Cardiac fibroblast (primary cell): Measurements from ENCODE around the gene RLIM.

Experiments used
- DNase-seq, 2 donors: peaks; one replicate each; pipeline versions ENCODE4 v3.0.0 to v3.0.0-alpha.2; 2010; ENCODE audit warnings: low read depth in 2 of 2
- H3K4me3 ChIP-seq, 2 donors: replicated peaks in 1 of 2; 1 replicate in 1 of 2; 2 replicates in 1 of 2; pipeline ENCODE4 v1.5.1; 2011; ENCODE audit warnings: low read depth in 2 of 2, low read length in 2 of 2, mild to moderate bottlenecking in 2 of 2, moderate library complexity in 1 of 2
- CTCF ChIP-seq: IDR thresholded peaks from one replicate; pipeline ENCODE4 v1.5.1; 2011; ENCODE audit warnings: low read depth, mild to moderate bottlenecking, low read length, inconsistent platforms

The RLIM gene

GRCh38 chrX:74557378-74557777 is 57.0 kb downstream of the RLIM start:
- no peak for TF ChIP-seq CTCF

GRCh38 chrX:74551934-74552333 is 62.5 kb downstream of the RLIM start:
- DNase-seq, result no peak
- no peak overlapping the region for H3K4me3 ChIP-seq
- TF ChIP-seq CTCF, result no peak

More at GRCh38 chrX:74557378-74557777, 57.0 kb downstream of the RLIM start:
- no peak for DNase-seq
- no peak overlapping the region for H3K4me3 ChIP-seq

GRCh38 chrX:74550295-74550802 is 64.1 kb downstream of the RLIM start:
- TF ChIP-seq CTCF, result peak; percentile 84
- peak; percentile 76 to 81 for DNase-seq
- H3K4me3 ChIP-seq, result peak overlapping the region in 1 of 2 donors; percentile 10

GRCh38 chrX:74546984-74547383 is 67.4 kb downstream of the RLIM start:
- no peak overlapping the region for H3K4me3 ChIP-seq
- no peak for DNase-seq
- no peak for TF ChIP-seq CTCF

- H3K4me3 ChIP-seq, result no peak overlapping the region
- TF ChIP-seq CTCF, result no peak
Measured at GRCh38 chrX:74545880-74546523, 68.4 kb downstream of the RLIM start.

GRCh38 chrX:74540635-74541249 is 73.7 kb downstream of the RLIM start:
- no peak for DNase-seq
- no peak overlapping the region for H3K4me3 ChIP-seq
- TF ChIP-seq CTCF, result no peak

More at GRCh38 chrX:74545880-74546523, 68.4 kb downstream of the RLIM start:
- no peak for DNase-seq
